Smooth muscle cell (in vitro differentiated cells): ENCODE results near the gene PPP1R37. TPM values are rescaled to one million over a fixed set of nuclear protein-coding genes. Genes with fewer than 3 reads are reported as not detected.

Source experiments
- DNase-seq: peaks from one replicate; lab custom pipeline; 2025; ENCODE audit not compliant: unreplicated experiment; lab: John Stamatoyannopoulos, UW
- H2AFZ ChIP-seq: fragments of 200-600 bp; sonication (generic); 2 replicates; pipeline ENCODE4 v1.6.0; 2016; ENCODE audit warnings: antibody characterized with exemption, low read depth, mild to moderate bottlenecking
- H3F3A ChIP-seq: fragments of 200-600 bp; sonication (generic); 2 replicates; pipeline ENCODE4 v1.6.0; 2017; ENCODE audit warnings: antibody characterized with exemption, low read depth
- H3K27ac ChIP-seq: fragments of 200-600 bp; sonication (generic); 2 replicates; pipeline ENCODE4 v1.5.1; 2016; ENCODE audit warnings: low read depth, mild to moderate bottlenecking
- H3K27me3 ChIP-seq: fragments of 200-600 bp; sonication (generic); 2 replicates; pipeline ENCODE4 v1.6.1; 2016; ENCODE audit warnings: low read depth, mild to moderate bottlenecking
- H3K36me3 ChIP-seq: fragments of 200-600 bp; sonication (generic); 2 replicates; pipeline ENCODE4 v1.5.1; 2016; ENCODE audit warnings: low read depth
- H3K4me1 ChIP-seq: fragments of 200-600 bp; sonication (generic); 2 replicates; pipeline ENCODE4 v1.5.1; 2016; ENCODE audit warnings: low read depth
- H3K4me2 ChIP-seq: fragments of 200-600 bp; sonication (generic); 2 replicates; pipeline ENCODE4 v1.6.0; 2016; ENCODE audit warnings: mild to moderate bottlenecking
- H3K4me3 ChIP-seq: fragments of 200-600 bp; sonication (generic); 2 replicates; pipeline ENCODE4 v1.5.1; 2016; ENCODE audit warnings: mild to moderate bottlenecking
- H3K79me2 ChIP-seq: fragments of 200-600 bp; sonication (generic); 2 replicates; pipeline ENCODE4 v1.6.0; 2016; ENCODE audit warnings: low read depth, mild to moderate bottlenecking
- H3K9ac ChIP-seq: fragments of 200-600 bp; sonication (generic); 2 replicates; pipeline ENCODE4 v1.6.0; 2016; ENCODE audit warnings: low read depth
- H3K9me3 ChIP-seq: fragments of 200-600 bp; sonication (generic); replicated peaks from 2 replicates; pipeline ENCODE4 v1.5.1; 2016; ENCODE audit warnings: low read depth
- H4K20me1 ChIP-seq: fragments of 200-600 bp; sonication (generic); 2 replicates; pipeline ENCODE4 v1.6.0; 2016; ENCODE audit warnings: low read depth
- CTCF ChIP-seq: fragments of 200-600 bp; sonication (generic); IDR thresholded peaks from 2 replicates; pipeline ENCODE4 v1.5.1; 2017; ENCODE audit warnings: borderline replicate concordance, mild to moderate bottlenecking, antibody characterized with exemption; ENCODE audit not compliant: insufficient read depth, poor library complexity, severe bottlenecking
- WGBS: methylation state at CpG from one replicate; pipeline ENCODE4 v1.1.7; 2016; ENCODE audit warnings: low lambda C conversion rate; 5-methylcytosine and 5-hydroxymethylcytosine counted together
- polyA plus RNA-seq: library from polyadenylated mRNA; unstranded; fragments of >200 nt; fragmentation: Nextera tagmentation; extraction: Ambion mirVana; gene quantifications from 2 replicates; pipeline ENCODE4 v1.2.1, GENCODE V29; 2016
- total RNA-seq: library from RNA; depleted of rRNA; stranded (reverse); fragments of >200 nt; gene quantifications from 2 replicates; pipeline ENCODE4 v1.2.3, GENCODE V29; 2014

PPP1R37 gene
- total and polyA plus RNA-seq, 2 experiments from 2014 or later = 8.2 to 11.7 TPM

- Histone ChIP-seq H3K9ac (no peak overlapping the region), H3K4me2 (peak overlapping the region; percentile 60), H3F3A (no peaks in the 10 kb centered on the region), H3K9me3 (no peaks in the 10 kb centered on the region), H3K36me3 (no peaks in the 10 kb centered on the region), H3K27ac (no peak overlapping the region), H3K27me3 (no peaks in the 10 kb centered on the region), H3K4me1 (no peaks in the 10 kb centered on the region), H3K4me3 (no peak overlapping the region), H2AFZ (no peak overlapping the region), H3K79me2 (no peaks in the 10 kb centered on the region), H4K20me1 (no peaks in the 10 kb centered on the region)
- TF ChIP-seq CTCF = no peak
- DNase-seq = no peak
- WGBS = 82% methylated on average over 15 of the region's 15 CpGs
Measured at GRCh38 chr19:45163751-45164460, 70.9 kb downstream of the PPP1R37 start.

GRCh38 chr19:45164577-45165335 is 71.8 kb downstream of the PPP1R37 start:
- Histone ChIP-seq H3K79me2 (no peaks in the 10 kb centered on the region), H3K27ac (no peak overlapping the region), H3K36me3 (no peaks in the 10 kb centered on the region), H3K4me3 (no peak overlapping the region), H3K27me3 (no peaks in the 10 kb centered on the region), H3K9ac (no peak overlapping the region), H3F3A (no peaks in the 10 kb centered on the region), H3K9me3 (no peaks in the 10 kb centered on the region), H3K4me1 (no peaks in the 10 kb centered on the region), H2AFZ (no peak overlapping the region), H4K20me1 (no peaks in the 10 kb centered on the region), H3K4me2 (peak overlapping the region; percentile 60)
- 32% methylated on average over 23 of the region's 27 CpGs for WGBS
- peak; percentile 25 for DNase-seq
- TF ChIP-seq CTCF = no peak

GRCh38 chr19:45166723-45167252 is 73.8 kb downstream of the PPP1R37 start:
- Histone ChIP-seq H3K36me3 (no peaks in the 10 kb centered on the region), H3K27ac (no peak overlapping the region), H2AFZ (no peak overlapping the region), H3K4me3 (no peak overlapping the region), H3K9ac (no peak overlapping the region), H3K4me1 (peaks cover 5% of the 10 kb centered on the region), H3K4me2 (no peak overlapping the region), H3K9me3 (no peaks in the 10 kb centered on the region), H3F3A (no peaks in the 10 kb centered on the region), H4K20me1 (no peaks in the 10 kb centered on the region), H3K79me2 (no peaks in the 10 kb centered on the region), H3K27me3 (no peaks in the 10 kb centered on the region)
- WGBS = 70% methylated on average over 12 of the region's 14 CpGs
- no peak for DNase-seq
- TF ChIP-seq CTCF = no peak
